Left renal pelvis (tissue), 4 donors: ENCODE results near the gene ETV7. TPM values are rescaled to one million over a fixed set of nuclear protein-coding genes. Genes with fewer than 3 reads are reported as not detected.

Source experiments
- DNase-seq, 4 donors: peaks; one replicate each; pipeline ENCODE4 v3.0.0-alpha.2; 2013; ENCODE audit warnings: low read depth in 4 of 4, low spot score in 3 of 4
- polyA plus RNA-seq, 4 donors: library from polyadenylated mRNA; unstranded; fragments of 120-200 nt; gene quantifications; one replicate each; pipeline ENCODE4 v1.2.1, GENCODE V29; 2013; ENCODE audit not compliant: insufficient read length in 4 of 4

ETV7 gene
- polyA plus RNA-seq, 4 donors, result 0.10 to 0.36 (median 0.11) TPM; not detected in 1

GRCh38 chr6:36386495-36387439, 702 bp downstream of the ETV7 start:
- peak in 3 of 4 donors; percentile 18 to 29 (median 29) for DNase-seq

GRCh38 chr6:36384095-36384494, 3.4 kb downstream of the ETV7 start:
- DNase-seq, result no peak

GRCh38 chr6:36383606-36384005, 3.9 kb downstream of the ETV7 start:
- no peak for DNase-seq

- no peak for DNase-seq
These were observed 4.5 kb downstream of the ETV7 start for GRCh38 chr6:36382976-36383375.

- no peak for DNase-seq
These were observed 5.7 kb downstream of the ETV7 start for GRCh38 chr6:36381502-36382389.

- DNase-seq, result no peak
These were observed 7.3 kb downstream of the ETV7 start for GRCh38 chr6:36380166-36380565.

- no peak for DNase-seq
These were observed 8.5 kb downstream of the ETV7 start for GRCh38 chr6:36378936-36379335.

- DNase-seq, result no peak
These were observed 9.1 kb downstream of the ETV7 start for GRCh38 chr6:36378243-36378920.

- no peak for DNase-seq
These were observed 9.9 kb downstream of the ETV7 start for GRCh38 chr6:36377594-36377993.

- DNase-seq, result no peak
These were observed 10.7 kb downstream of the ETV7 start for GRCh38 chr6:36376742-36377141.

- DNase-seq, result no peak
These were observed 11.3 kb downstream of the ETV7 start for GRCh38 chr6:36376183-36376582.

- no peak for DNase-seq
These were observed 11.8 kb downstream of the ETV7 start for GRCh38 chr6:36375644-36376155.

GRCh38 chr6:36374972-36375371, 12.5 kb downstream of the ETV7 start:
- no peak for DNase-seq

GRCh38 chr6:36374194-36374593, 13.3 kb downstream of the ETV7 start:
- no peak for DNase-seq

GRCh38 chr6:36373368-36374019, 14.0 kb downstream of the ETV7 start:
- DNase-seq, result no peak

GRCh38 chr6:36372088-36372487, 15.4 kb downstream of the ETV7 start:
- DNase-seq, result no peak

GRCh38 chr6:36371211-36371610, 16.3 kb downstream of the ETV7 start:
- no peak for DNase-seq

- no peak for DNase-seq
These were observed 16.8 kb downstream of the ETV7 start for GRCh38 chr6:36370638-36371037.

GRCh38 chr6:36368921-36369865, 18.3 kb downstream of the ETV7 start:
- no peak for DNase-seq
